ENCODE results near the gene POLE.

GRCh38 chr12:132619386-132620112 lies 67.6 kb downstream of the POLE start:
- TF ChIP-seq TAF1 (IDR thresholded peaks at IDR 0.05; ENCODE audit: borderline replicate concordance, low read depth, low read length) (no peak), POLR2A (IDR thresholded peaks at IDR 0.05; ENCODE audit: low read depth, low read length) (no peak), POLR2AphosphoS5 (IDR thresholded peaks at IDR 0.05; ENCODE audit: low read depth, low read length) (no peak)
